HTR-8/SVneo (cell line): Measurements from ENCODE around the gene TBC1D8.
"Not testable (repeated sequence)": the region's sequence is repeated elsewhere in the genome, so short reads cannot be mapped to it uniquely, and the experiment has no call there.

Source experiments
- DNase-seq: peaks from one replicate; pipeline ENCODE4 v3.0.0; 2011; ENCODE audit warnings: low spot score, mixed read lengths; ENCODE audit not compliant: insufficient read length
- FAIRE-seq: peaks from 2 replicates; lab custom pipeline; 2011; peaks lifted over from hg19 to GRCh38; lab: Jason Lieb, UNC

TBC1D8 gene

DNA sequence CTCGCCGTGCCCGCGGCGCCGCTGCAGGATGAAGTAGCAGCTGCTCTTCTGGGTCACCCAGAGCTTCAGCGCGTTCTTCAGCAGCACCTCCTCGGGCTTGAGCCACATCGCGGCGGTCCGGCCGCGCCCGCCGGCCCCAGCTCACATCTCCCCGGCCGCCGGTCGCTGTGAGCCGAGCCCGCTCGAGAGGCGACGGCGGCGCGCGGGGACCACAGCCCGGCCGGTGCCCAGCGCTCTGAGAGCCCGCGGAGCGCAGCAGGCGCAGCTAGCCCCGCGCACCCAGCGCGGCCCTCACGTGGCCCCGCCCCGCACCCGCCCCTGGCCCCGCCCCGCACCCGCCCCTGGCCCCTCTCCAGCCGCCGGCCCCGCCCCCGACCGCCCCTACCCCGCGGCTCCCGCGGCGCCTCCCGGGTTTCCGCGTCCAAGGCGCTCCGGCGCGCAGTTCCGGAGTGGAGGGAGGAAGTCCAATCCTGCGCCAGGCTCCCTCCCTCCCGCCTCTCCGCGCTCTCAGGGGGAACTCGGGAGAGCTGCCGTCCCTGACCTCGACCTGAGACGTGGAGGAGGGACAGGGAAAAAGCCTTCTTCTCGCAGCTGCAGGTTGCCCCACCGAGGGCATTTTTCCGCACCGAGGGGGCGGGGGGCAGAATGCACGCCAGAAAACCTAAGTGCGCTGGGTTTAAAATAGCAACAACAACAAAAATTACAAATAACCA is at the start of gene TBC1D8:
Gene TBC1D8 (minus strand): TSS at position 237 of the 713 bp plus-strand sequence. CDS start 129 bp downstream, at position 108.
- peak; percentile 86 for DNase-seq
- no peak for FAIRE-seq

DNA sequence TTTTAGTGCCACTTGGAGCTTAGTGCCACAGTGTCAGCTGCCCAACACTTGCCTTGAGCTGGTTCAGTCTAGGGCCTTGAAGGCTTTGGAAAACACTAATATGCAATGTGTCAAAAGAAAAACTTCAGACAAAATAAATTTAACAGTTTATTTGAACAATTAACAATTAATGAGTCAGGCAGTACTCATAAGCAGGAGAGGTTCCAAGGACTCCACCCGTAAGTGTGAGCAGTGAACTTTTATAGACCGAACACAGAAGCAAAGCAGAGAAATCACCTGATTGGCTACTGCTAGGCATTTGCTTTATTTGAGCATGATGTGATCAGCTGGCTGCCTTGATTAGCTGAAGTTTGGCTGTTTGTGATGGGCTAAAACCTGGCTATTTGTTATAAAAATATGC is 49.5 kb upstream of the TBC1D8 start:
- FAIRE-seq (no peak), DNase-seq (no peak)

DNA sequence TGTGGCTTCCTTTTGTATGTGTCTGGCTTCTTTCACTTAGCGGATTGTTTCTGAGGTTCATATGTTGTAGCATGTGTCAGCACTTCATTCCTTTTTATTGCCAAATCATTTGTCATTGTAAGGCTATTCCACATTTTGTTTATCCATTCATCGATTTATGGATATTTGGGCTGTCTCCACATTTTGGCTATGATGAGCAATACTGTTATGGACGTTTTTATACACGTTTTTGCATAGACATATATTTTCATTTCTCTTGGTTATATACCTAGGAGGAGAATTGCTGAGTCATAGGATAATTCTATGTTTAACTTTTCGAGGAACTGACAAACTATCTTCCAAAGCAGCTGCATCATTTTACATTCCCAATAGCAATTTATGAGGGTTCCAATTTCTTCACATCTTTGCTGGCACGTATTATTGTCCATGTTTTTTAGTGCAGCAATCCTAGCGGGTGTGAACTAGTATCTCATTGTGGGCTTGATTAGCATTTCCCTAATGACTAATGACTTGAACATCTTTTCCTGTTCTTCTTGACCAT is 48.1 kb upstream of the TBC1D8 start:
- FAIRE-seq (no peak), DNase-seq (no peak)

DNA sequence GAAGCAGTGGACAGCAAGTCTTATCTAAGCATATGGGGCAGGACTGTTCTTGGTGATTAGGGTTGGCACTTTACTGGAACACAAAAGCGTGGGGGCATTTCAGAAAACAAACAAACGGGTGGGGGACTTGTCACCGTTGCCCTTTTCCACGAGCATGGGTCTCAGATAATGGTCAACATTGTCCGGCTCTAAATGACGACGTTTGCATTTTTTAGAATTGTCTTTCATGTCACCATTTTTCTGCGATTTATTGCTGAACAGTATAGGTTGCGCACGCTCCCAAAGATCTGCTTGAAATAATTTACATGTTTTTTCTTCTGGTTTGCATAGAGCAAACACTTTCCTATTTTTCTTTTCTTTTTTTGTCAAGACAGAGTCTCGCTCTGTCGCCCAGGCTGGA is 46.6 kb upstream of the TBC1D8 start:
- no peak for DNase-seq
- FAIRE-seq, result no peak

DNA sequence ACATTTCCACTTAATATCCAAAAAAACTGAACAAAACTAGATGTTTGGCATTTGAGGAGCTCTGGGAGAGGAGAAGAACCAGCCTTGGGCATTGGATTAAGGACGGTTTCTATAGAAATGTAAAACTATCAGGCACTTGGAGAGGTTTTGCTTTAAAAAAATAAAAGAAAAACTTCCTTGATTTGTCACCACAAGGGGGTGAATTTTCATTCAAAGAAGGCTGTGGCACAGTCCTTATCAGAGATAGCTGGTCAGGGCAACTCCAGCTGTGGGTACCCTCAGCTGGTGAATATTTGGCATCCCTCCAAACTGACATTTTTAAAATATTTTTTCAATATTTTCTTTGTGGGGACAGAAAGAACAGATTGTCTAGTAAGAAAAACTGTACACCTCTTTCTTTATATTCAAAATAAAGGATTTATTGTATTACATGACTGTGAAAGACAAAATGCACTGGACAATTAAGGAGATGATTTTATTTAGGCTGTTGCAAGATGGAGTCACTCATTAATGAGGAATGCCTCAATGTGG is 46.1 kb upstream of the TBC1D8 start:
- no peak for FAIRE-seq
- no peak for DNase-seq

DNA sequence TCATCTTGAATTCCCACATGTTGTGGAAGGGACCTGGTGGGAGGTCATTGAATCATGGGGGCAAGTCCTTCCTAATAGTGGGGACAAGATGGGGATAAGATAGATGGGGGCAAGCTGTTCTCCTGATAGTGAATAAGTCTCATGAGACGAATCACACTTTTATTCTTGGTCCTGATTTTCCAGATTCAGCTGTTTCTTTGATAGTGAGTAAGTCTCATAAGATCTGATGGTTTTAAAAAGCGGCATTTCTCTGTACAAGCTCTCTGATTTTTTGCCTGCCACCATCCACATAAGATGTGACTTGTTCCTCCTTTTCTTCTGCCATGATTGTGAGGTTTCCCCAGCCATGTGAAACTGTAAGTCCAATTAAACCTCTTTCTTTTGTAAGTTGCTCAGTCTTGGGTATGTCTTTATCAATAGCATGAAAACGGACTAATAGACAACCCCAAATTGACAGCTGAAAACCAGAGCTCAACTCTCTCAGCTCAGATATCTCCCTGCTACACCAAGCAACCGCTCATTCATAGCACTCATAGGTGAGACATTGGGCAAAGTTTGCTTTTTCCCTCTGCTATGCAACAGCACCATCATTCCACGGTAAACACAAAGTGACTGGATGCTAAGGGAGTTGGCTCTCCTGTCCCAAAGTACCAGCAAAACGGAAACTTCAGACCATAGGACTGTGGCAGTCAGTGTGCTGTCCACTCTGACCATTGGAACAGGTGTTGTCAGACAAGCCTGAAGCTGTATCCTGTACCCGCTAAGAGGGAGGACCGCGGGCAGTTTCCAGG is 44.9 kb upstream of the TBC1D8 start:
- DNase-seq (no peak), FAIRE-seq (no peak)

DNA sequence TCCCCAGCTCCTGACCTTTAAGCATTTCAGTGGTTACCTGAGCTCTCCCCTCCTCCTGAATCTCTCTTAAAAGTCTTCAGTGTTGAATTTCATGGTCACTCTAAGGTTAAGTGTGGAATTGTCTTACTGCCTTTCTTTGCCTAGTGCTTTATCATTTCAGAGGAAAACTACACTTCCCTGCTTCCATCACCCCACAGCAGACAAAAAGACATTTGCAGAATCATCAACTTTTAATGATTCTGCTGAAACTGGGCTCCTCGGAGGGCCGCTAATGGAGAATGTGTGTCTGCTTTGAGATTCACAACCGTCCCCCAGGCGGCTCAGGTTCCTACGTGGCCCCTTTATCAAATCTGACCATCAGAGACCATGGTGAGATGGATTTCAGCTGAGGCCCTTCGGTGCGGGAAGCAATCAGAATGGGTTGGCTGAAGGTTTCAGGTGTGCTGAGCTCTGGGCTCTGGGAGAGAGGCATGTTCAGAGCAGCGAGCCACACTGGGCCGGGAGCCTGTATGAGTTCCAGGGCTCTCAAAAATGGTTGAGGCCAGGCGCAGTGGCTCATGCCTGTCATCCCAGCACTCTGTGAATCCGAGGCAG is 41.9 kb upstream of the TBC1D8 start:
- FAIRE-seq (no peak), DNase-seq (no peak)

DNA sequence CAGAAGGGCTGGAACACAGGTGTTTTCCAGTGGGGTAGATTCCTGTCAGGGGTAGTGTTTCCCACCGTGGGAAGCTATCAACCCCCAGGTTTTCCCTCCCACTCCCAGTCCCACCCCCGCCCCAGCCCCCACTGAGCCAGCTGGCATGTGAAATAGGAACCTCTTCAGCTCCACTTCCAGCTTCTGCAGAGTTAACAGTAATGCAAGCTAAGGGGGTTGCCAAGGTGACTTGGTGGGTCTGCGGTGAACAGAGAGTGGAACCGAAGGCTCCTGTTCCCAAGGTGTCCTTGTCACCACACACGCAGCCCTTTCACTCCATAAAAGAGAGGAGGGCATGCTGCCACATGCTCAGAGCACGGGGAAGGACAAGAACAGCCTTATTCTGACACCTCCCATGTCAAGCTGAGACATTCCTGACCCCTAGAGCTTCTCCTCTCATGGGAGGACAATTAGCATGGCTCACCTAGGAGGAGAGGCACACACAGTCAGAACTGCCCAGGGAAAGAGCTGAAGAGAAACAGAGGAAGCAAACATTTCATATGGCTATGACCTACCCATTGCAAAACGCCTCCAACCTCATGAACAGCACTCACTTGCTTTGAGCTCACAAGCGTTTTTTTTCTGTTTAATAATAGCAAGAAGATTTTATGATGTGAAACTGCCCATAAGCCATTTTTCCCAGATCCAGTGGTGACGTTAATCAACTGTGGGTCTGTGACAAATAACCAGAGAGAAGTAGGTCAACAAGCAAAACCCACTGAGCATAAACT is 39.8 kb upstream of the TBC1D8 start:
- FAIRE-seq (no peak), DNase-seq (no peak)

DNA sequence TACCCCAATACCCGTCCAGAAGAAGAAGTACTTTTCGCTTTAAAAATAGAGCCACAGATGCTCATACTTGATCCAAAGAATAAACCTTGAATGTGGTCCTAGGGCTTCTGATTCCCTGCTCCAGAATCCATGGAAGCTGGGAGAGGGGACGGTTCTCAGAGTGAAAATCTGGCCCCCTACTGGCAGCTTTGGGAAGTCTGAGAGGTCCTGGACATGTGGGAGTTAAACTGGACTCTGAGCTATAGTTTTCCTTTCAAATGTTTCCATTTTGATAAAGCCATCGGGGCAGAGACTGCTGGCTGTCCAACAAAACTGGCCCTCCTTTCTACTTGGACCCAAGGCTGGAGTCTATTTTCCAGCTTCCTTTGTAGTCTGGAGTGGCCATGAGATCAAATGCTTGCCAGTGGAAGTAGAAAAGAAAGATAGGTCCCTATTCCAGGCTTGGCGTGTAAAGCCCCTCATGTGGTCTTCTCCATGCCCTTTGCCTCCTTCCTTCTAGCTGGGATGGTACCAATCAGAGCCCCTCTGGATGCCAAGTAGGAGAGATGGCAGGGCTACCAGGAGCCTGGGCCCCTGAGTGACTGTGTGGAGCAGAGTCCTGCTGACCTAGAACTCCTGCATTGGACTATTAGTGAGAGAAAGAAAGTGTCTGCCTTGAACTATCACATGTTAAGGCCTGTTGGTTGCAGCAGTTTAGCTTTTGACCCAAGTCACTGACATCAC is 37.7 kb upstream of the TBC1D8 start:
- FAIRE-seq (no peak), DNase-seq (peak; percentile 43)

DNA sequence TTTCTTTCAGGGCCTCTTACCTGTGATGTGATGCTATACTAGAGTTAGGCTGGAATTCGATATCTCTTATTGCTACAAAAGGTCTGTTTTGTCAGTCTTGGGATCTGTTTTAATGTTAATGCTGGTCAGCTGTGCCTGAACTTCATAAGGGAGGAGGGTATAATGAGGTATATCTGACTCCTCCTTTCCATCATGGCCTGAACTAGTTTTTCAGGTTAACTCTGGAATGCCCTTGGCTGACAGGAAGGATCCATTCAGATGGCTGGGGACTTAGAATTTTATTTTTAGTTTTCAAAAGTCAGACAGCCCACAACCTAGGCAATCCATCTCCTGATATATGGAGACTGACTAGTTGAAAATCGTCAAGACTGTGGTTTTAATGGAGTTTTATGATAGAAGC is 35.9 kb upstream of the TBC1D8 start:
- DNase-seq, result no peak
- no peak for FAIRE-seq

DNA sequence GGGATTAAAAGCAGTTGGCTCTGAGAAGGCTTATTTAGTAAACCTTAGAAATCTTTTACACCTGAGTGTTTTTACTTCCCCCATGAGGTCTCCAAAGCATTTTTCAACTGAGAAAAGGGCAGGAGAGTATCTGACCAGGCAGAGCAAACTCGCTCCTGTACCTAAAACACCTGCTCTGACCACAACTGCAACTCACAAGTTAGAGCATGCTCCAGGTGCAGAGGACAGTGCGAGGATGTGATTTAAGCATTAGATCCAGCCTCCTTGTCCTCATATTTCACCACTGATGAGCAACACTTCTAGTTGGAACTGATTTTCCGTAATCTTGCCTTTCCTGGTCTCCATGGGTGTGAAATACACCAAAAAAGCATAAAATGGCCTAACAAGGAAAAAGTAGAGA is 34.5 kb upstream of the TBC1D8 start:
- DNase-seq (no peak), FAIRE-seq (no peak)

DNA sequence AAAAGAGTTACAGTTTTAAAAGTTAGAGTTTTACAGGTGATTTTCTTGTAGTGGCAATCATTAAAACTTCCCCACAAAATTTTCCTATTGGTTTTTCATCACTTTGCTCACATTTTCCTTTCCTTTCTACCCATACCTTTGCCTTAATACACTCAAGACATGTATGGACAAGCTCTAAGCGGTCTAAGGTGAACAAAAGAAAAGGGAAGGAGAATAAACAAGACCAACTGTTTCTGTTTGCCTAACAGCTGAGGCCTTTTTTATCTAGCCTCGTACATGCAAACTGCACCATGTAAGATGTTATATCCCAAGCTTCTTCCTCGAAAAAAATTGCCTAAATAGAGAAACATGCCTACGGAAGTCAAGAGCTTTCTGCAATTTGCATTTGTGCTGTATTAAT is 33.9 kb upstream of the TBC1D8 start:
- DNase-seq, result no peak

DNA sequence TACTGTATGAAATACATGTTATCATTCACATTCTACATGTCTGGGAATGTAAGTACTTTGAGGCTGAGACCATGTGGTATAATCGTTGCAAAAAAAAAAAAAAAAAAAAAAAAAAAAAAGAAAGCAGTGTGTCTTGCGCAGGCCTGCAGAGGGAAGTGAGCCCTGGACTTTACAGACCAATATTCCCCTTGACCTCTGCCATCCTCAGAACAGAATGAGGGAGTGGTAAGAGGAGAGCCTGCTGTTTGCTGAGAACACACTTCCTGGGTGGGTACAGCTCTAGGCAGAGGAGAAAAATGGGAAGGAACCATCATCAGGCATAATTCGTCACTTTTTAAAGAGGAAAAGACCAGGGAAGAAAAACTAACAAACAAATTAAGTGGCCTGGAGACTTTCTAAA is 28.8 kb upstream of the TBC1D8 start:
- FAIRE-seq (no peak), DNase-seq (no peak)

More for the DNA sequence above, 33.9 kb upstream of the TBC1D8 start:
- no peak for FAIRE-seq

DNA sequence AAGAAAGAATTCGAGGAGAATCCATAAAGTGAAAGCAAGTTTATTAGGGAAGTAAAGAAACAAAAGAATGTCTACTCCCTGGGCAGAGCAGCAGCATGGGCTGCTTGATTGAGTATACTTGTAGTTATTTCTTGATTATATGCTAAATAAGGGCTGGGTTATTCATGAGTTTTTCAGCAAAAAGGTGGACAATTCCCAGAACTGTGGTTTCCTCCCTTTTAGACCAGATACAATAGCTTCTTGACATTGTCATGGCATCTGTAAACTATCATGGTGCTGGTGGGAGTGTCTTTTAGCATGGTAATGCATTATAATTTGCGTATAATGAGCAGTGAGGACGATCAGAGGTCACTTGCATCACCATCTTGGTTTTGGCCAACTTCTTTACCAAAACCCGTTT is 25.6 kb upstream of the TBC1D8 start:
- DNase-seq, result no peak
- FAIRE-seq, result no peak

DNA sequence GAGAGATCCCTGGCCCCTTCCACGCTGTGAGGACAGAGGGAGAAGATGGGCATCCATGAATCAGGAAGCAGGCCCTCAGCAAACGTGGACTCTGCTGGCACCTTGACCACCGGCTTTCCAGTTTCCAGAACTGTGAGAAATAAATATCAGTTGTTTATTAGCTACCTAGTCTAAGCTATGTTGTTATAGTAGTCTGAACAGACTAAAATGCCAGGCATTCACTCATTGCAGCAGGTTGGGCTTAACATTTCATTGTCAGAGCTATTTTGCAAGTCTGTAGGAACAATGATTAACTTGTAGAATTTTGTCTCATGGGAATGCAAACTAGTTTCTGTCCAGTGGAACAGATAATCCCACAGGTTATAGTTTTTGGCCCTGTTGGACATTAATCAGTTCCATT is 24.8 kb upstream of the TBC1D8 start:
- DNase-seq (no peak), FAIRE-seq (no peak)

DNA sequence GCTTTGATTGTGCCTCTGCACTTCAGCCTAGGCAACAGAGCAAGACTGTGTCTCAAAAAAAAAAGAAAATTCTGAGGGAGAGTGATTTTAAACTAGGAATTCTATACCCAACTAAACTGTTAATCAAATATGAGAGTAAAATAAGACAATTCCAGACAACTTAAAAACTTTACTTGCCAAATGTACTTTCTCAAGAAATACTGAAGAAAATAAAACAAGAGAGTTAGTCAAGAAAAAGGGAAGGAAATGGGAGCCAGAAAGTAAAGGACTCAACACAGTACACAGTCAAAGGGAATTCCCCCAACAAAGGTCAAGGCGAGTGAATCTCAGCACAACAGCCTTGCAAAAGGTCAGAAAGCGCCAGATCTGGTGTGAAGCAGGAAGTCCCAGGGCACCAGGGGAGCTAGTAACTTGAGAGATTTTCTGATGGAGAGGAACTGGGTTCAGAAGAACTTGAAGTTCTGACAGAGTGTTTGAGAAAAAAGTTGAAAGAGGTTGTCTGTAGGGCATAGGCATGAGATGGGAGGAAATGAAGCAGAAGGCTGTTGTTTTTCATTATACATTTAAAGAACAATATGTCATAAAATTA is 22.6 kb upstream of the TBC1D8 start:
- FAIRE-seq (no peak), DNase-seq (no peak)

DNA sequence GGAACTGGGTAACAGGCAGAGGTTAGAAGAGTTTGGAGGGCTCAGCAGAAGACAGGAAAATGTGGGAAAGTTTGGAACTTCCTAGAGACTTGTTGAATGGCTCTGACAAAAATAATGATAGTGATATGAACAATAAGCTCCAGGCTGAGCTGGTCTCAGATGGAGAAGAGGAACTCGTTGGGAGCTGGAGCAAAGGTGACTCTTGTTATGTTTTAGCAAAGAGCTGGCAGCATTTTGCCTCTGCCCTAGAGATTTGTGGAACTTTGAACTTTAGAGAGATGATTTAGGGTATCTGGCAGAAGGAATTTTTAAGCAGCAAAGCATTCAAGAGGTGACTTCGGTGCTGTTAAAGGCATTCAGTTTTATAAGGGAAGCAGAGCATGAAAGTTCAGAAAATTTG is 18.6 kb upstream of the TBC1D8 start:
- FAIRE-seq, DNase-seq: not testable (repeated sequence)

DNA sequence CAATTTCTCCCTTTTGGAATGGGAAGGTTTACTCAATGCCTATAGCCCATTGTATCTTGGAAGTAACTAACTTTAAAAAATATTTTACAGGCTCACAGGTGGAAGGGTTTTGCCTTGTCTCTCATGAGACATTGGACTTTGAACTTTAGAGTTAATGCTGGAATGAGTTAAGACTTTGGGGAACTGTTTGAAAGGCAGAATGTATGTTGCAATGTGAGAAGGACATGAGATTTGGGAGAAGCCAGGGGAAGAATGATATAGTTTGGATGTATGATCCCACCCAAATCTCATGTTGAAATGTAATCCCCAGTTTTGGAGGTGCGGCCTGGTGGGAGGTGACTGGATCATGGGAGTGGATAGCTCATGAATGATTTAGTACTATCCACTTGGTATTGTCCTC is 17.5 kb upstream of the TBC1D8 start:
- DNase-seq (no peak), FAIRE-seq (no peak)

DNA sequence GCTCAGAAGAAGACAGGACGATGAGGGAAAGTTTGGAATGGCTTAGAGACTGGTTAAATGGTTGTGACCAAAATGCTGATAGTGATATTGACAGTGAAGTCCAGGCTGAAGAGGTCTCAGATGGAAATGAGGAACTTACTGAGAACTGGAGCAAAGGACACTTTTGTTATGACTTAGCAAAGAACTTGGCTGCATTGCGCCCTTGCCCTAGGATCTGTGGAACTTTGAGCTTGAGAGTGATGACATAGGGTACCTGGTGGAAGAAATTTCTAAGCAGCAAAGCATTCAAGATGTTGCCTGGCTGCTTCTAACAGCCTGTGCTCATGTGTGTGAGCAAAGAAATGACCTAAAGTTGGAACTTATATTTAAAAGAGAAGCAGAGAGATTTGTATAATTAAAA is 16.4 kb upstream of the TBC1D8 start:
- FAIRE-seq, result not testable (repeated sequence)

More for the DNA sequence above, 16.4 kb upstream of the TBC1D8 start:
- DNase-seq, result not testable (repeated sequence)
